ENCODE data around the gene RPL27.

Gene RPL27

GRCh38 chr17:42979511-42980273 lies 18.5 kb upstream of the RPL27 start, which contains the start of gene PTGES3L:
Gene PTGES3L (minus strand): TSS chr17:42980080. CDS start chr17:42980053, 27 bp downstream.
- Histone ChIP-seq H3K4me3 (ENCODE audit: low read depth in 1 of 2, low read length in 2 of 2) (peak within 1 kb of the TSS; percentile 59 to 81), H3K4me2 (ENCODE audit: insufficient read depth, low read length) (peak within 1 kb of the TSS; percentile 99), H3K79me2 (ENCODE audit: insufficient read depth, low read length) (peaks cover 36% of the 10 kb centered on the region), H3K36me3 (ENCODE audit: insufficient read depth, low read length) (peaks cover 20% of the 10 kb centered on the region), H4K20me1 (ENCODE audit: insufficient read depth, low read length) (peaks cover 6% of the 10 kb centered on the region), H3K27me3 (ENCODE audit: insufficient read depth, low read length, poor library complexity) (no peaks in the 10 kb centered on the region), H2AFZ (ENCODE audit: low read depth, low read length) (peak within 1 kb of the TSS; percentile 89), H3K4me1 (ENCODE audit: insufficient read depth, low read length) (peaks cover 24% of the 10 kb centered on the region), H3K9ac (ENCODE audit: low read depth, low read length) (peak within 1 kb of the TSS; percentile 78), H3K9me3 (ENCODE audit: insufficient read depth, low read length, severe bottlenecking) (peaks cover 10% of the 10 kb centered on the region), H3K27ac (ENCODE audit: low read length) (peak within 1 kb of the TSS; percentile 63)
- TF ChIP-seq CTCF (IDR thresholded peaks at IDR 0.05; ENCODE audit: borderline replicate concordance, extremely low read depth, low read length, poor library complexity, severe bottlenecking) = no peak
- TF ChIP-seq EZH2 (IDR thresholded peaks at IDR 0.05; ENCODE audit: borderline replicate concordance, low read depth, low read length, severe bottlenecking) = no peak
- DNase-seq (peak; percentile 56), ATAC-seq (ENCODE audit: insufficient read depth, low read depth) (peak; percentile 56)

- ATAC-seq (ENCODE audit: insufficient read depth, low read depth) (peak; percentile 87), DNase-seq (peak; percentile 90)
- no peaks in the 10 kb centered on the region for H3K27me3 ChIP-seq (ENCODE audit: insufficient read depth, low read length, poor library complexity)
- H3K4me3 ChIP-seq (ENCODE audit: low read depth in 1 of 2, low read length in 2 of 2) = peak within 1 kb of the TSS; percentile 59 to 81
- TF ChIP-seq CTCF (IDR thresholded peaks at IDR 0.05; ENCODE audit: borderline replicate concordance, extremely low read depth, low read length, poor library complexity, severe bottlenecking) (no peak), EZH2 (IDR thresholded peaks at IDR 0.05; ENCODE audit: borderline replicate concordance, low read depth, low read length, severe bottlenecking) (no peak)
- H3K79me2 ChIP-seq (ENCODE audit: insufficient read depth, low read length) = peaks cover 36% of the 10 kb centered on the region
- peak within 1 kb of the TSS; percentile 78 for H3K9ac ChIP-seq (ENCODE audit: low read depth, low read length)
- H3K4me1 ChIP-seq (ENCODE audit: insufficient read depth, low read length) = peaks cover 24% of the 10 kb centered on the region
- H3K4me2 ChIP-seq (ENCODE audit: insufficient read depth, low read length) = peak within 1 kb of the TSS; percentile 99
- H4K20me1 ChIP-seq (ENCODE audit: insufficient read depth, low read length) = peaks cover 6% of the 10 kb centered on the region
- peak within 1 kb of the TSS; percentile 89 for H2AFZ ChIP-seq (ENCODE audit: low read depth, low read length)
- H3K27ac ChIP-seq (ENCODE audit: low read length) = peak within 1 kb of the TSS; percentile 63
- peaks cover 10% of the 10 kb centered on the region for H3K9me3 ChIP-seq (ENCODE audit: insufficient read depth, low read length, severe bottlenecking)
- peaks cover 26% of the 10 kb centered on the region for H3K36me3 ChIP-seq (ENCODE audit: insufficient read depth, low read length)
Observed at GRCh38 chr17:42980274-42980765, 17.9 kb upstream of the RPL27 start, which contains the start of gene RUNDC1. Gene RUNDC1 (plus strand): TSS chr17:42980565. CDS start chr17:42980577, 12 bp downstream.

GRCh38 chr17:42980766-42981397 lies 17.3 kb upstream of the RPL27 start:
- Histone ChIP-seq H3K4me1 (ENCODE audit: insufficient read depth, low read length) (peaks cover 24% of the 10 kb centered on the region), H3K4me2 (ENCODE audit: insufficient read depth, low read length) (peak overlapping the region; percentile 99), H3K4me3 (ENCODE audit: low read depth in 1 of 2, low read length in 2 of 2) (peak overlapping the region; percentile 59 to 81), H2AFZ (ENCODE audit: low read depth, low read length) (peak overlapping the region; percentile 89), H3K27me3 (ENCODE audit: insufficient read depth, low read length, poor library complexity) (no peaks in the 10 kb centered on the region), H3K36me3 (ENCODE audit: insufficient read depth, low read length) (peaks cover 32% of the 10 kb centered on the region), H3K79me2 (ENCODE audit: insufficient read depth, low read length) (peaks cover 39% of the 10 kb centered on the region), H3K27ac (ENCODE audit: low read length) (peak overlapping the region; percentile 63), H3K9ac (ENCODE audit: low read depth, low read length) (peak overlapping the region; percentile 78), H3K9me3 (ENCODE audit: insufficient read depth, low read length, severe bottlenecking) (peaks cover 10% of the 10 kb centered on the region), H4K20me1 (ENCODE audit: insufficient read depth, low read length) (peaks cover 6% of the 10 kb centered on the region)
- DNase-seq = peak; percentile 54
- TF ChIP-seq CTCF (IDR thresholded peaks at IDR 0.05; ENCODE audit: borderline replicate concordance, extremely low read depth, low read length, poor library complexity, severe bottlenecking) = peak; percentile 54
- no peak for TF ChIP-seq EZH2 (IDR thresholded peaks at IDR 0.05; ENCODE audit: borderline replicate concordance, low read depth, low read length, severe bottlenecking)
- peak; percentile 71 for ATAC-seq (ENCODE audit: insufficient read depth, low read depth)
